SK-N-SH treated with all-trans-retinoic acid at 6 μM for 48 hours (cell line): ENCODE data around the gene GALNT6.

Experiments used
- ARNTL ChIP-seq: fragments of 450-650 bp; formaldehyde crosslinking; IDR thresholded peaks from 2 replicates; pipeline ENCODE4 v1.5.0; 2020; ENCODE audit warnings: low read depth, mild to moderate bottlenecking, moderate library complexity, borderline replicate concordance
- CSDC2 ChIP-seq: fragments of 250-450 bp; sonication (Bioruptor Pico); IDR thresholded peaks from 2 replicates; pipeline ENCODE4 v1.5.0; 2020; ENCODE audit warnings: mild to moderate bottlenecking, moderate library complexity
- GLIS3 ChIP-seq: fragments of 250-450 bp; sonication (Bioruptor Pico); IDR thresholded peaks from 2 replicates; pipeline ENCODE4 v1.5.0; 2020; ENCODE audit warnings: mild to moderate bottlenecking, moderate library complexity
- RARB ChIP-seq: fragments of 250-450 bp; sonication (Bioruptor Pico); IDR thresholded peaks from 2 replicates; pipeline ENCODE4 v1.8.0; 2021; ENCODE audit warnings: mild to moderate bottlenecking, moderate library complexity
- SNAI2 ChIP-seq: fragments of 250-450 bp; sonication (Bioruptor Pico); IDR thresholded peaks from 2 replicates; pipeline ENCODE4 v1.5.0; 2020; ENCODE audit warnings: mild to moderate bottlenecking, moderate library complexity
- ZC3H10 ChIP-seq: fragments of 250-450 bp; sonication (Bioruptor Pico); IDR thresholded peaks from 2 replicates; pipeline ENCODE4 v1.5.1; 2021; ENCODE audit warnings: mild to moderate bottlenecking, moderate library complexity
- ZFP3 ChIP-seq: fragments of 250-450 bp; sonication (Bioruptor Pico); IDR thresholded peaks from 2 replicates; pipeline ENCODE4 v1.5.0; 2020; ENCODE audit warnings: mild to moderate bottlenecking, moderate library complexity
- ZFP30 ChIP-seq: fragments of 450-650 bp; formaldehyde crosslinking; IDR thresholded peaks from 2 replicates; pipeline ENCODE4 v1.5.0; 2022; ENCODE audit warnings: mild to moderate bottlenecking, moderate library complexity
- TF ChIP-seq, protein P1 (sequence below): fragments of 250-450 bp; sonication (Bioruptor Pico); IDR thresholded peaks from 2 replicates; pipeline ENCODE4 v1.5.0; 2020; ENCODE audit warnings: mild to moderate bottlenecking, moderate library complexity
- TF ChIP-seq, protein P2 (sequence below): fragments of 250-450 bp; sonication (Bioruptor Pico); IDR thresholded peaks from 2 replicates; pipeline ENCODE4 v1.8.0; 2020; ENCODE audit warnings: mild to moderate bottlenecking, moderate library complexity, borderline replicate concordance
- TF ChIP-seq, protein P3 (sequence below): fragments of 250-450 bp; sonication (Bioruptor Pico); IDR thresholded peaks from 2 replicates; pipeline ENCODE4 v1.5.1; 2020; ENCODE audit warnings: low read depth, mild to moderate bottlenecking, moderate library complexity

DNA sequence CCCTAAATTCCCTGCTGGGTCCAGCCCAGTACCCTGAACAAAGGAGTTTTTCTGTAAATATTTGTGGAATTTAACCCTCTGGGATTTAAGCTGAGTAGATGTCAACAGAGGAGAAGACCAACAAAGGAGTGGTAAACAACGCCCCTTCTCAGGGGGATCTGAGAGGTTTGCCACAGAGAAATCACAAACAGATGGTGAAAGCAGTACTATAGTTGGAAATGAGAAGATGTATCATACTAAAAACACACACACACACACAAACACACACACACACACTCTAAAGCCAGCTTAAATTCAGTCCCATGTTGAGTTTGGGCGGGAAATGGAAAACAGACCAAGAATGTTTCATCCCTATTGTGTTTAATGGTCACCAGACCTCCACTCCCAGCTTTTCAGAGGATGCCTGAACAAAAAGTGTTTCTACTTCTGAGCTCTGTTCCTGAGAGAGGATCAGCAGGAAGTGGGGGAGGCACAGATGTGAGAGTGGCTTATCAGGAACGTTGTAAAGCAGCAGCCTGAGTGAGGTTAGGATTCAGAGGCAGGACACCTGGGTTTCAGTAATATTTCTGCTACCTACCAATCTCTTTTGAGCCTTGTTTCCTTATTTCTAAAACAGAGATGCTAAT is 70.4 kb downstream of the GALNT6 start:
- TF ChIP-seq, protein P1, sequence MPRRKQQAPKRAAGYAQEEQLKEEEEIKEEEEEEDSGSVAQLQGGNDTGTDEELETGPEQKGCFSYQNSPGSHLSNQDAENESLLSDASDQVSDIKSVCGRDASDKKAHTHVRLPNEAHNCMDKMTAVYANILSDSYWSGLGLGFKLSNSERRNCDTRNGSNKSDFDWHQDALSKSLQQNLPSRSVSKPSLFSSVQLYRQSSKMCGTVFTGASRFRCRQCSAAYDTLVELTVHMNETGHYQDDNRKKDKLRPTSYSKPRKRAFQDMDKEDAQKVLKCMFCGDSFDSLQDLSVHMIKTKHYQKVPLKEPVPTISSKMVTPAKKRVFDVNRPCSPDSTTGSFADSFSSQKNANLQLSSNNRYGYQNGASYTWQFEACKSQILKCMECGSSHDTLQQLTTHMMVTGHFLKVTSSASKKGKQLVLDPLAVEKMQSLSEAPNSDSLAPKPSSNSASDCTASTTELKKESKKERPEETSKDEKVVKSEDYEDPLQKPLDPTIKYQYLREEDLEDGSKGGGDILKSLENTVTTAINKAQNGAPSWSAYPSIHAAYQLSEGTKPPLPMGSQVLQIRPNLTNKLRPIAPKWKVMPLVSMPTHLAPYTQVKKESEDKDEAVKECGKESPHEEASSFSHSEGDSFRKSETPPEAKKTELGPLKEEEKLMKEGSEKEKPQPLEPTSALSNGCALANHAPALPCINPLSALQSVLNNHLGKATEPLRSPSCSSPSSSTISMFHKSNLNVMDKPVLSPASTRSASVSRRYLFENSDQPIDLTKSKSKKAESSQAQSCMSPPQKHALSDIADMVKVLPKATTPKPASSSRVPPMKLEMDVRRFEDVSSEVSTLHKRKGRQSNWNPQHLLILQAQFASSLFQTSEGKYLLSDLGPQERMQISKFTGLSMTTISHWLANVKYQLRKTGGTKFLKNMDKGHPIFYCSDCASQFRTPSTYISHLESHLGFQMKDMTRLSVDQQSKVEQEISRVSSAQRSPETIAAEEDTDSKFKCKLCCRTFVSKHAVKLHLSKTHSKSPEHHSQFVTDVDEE = no peak
- TF ChIP-seq ZFP30 (CRISPR knock-in tag) (no peak), ZFP3 (CRISPR knock-in tag) (no peak), GLIS3 (CRISPR knock-in tag) (no peak), SNAI2 (no peak), ZC3H10 (CRISPR knock-in tag) (no peak), CSDC2 (no peak), RARB (CRISPR knock-in tag) (no peak), ARNTL (CRISPR knock-in tag) (no peak)
- TF ChIP-seq, protein P2, sequence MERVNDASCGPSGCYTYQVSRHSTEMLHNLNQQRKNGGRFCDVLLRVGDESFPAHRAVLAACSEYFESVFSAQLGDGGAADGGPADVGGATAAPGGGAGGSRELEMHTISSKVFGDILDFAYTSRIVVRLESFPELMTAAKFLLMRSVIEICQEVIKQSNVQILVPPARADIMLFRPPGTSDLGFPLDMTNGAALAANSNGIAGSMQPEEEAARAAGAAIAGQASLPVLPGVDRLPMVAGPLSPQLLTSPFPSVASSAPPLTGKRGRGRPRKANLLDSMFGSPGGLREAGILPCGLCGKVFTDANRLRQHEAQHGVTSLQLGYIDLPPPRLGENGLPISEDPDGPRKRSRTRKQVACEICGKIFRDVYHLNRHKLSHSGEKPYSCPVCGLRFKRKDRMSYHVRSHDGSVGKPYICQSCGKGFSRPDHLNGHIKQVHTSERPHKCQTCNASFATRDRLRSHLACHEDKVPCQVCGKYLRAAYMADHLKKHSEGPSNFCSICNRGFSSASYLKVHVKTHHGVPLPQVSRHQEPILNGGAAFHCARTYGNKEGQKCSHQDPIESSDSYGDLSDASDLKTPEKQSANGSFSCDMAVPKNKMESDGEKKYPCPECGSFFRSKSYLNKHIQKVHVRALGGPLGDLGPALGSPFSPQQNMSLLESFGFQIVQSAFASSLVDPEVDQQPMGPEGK (CRISPR knock-in tag) = no peak
- TF ChIP-seq, protein P3, sequence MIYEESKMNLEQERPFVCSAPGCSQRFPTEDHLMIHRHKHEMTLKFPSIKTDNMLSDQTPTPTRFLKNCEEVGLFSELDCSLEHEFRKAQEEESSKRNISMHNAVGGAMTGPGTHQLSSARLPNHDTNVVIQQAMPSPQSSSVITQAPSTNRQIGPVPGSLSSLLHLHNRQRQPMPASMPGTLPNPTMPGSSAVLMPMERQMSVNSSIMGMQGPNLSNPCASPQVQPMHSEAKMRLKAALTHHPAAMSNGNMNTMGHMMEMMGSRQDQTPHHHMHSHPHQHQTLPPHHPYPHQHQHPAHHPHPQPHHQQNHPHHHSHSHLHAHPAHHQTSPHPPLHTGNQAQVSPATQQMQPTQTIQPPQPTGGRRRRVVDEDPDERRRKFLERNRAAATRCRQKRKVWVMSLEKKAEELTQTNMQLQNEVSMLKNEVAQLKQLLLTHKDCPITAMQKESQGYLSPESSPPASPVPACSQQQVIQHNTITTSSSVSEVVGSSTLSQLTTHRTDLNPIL (CRISPR knock-in tag) = no peak
